ENCODE measurements around the gene TPGS2. TPM values are rescaled to one million over a fixed set of nuclear protein-coding genes. Genes with fewer than 3 reads are reported as not detected.

The TPGS2 gene
- polyA plus RNA-seq, 1 of the 3 experiments (the other 2 are of a cell fraction) = 235 TPM

GRCh38 chr18:36808681-36809080 is 20.1 kb downstream of the TPGS2 start (continued):
- TF ChIP-seq, protein P1, sequence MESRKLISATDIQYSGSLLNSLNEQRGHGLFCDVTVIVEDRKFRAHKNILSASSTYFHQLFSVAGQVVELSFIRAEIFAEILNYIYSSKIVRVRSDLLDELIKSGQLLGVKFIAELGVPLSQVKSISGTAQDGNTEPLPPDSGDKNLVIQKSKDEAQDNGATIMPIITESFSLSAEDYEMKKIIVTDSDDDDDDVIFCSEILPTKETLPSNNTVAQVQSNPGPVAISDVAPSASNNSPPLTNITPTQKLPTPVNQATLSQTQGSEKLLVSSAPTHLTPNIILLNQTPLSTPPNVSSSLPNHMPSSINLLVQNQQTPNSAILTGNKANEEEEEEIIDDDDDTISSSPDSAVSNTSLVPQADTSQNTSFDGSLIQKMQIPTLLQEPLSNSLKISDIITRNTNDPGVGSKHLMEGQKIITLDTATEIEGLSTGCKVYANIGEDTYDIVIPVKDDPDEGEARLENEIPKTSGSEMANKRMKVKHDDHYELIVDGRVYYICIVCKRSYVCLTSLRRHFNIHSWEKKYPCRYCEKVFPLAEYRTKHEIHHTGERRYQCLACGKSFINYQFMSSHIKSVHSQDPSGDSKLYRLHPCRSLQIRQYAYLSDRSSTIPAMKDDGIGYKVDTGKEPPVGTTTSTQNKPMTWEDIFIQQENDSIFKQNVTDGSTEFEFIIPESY (IDR thresholded peaks at IDR 0.05; ENCODE audit: borderline replicate concordance, low read depth) = no peak
- TF ChIP-seq GABPA (IDR thresholded peaks at IDR 0.05; ENCODE audit: low read depth) = no peak
- TF ChIP-seq TAF1 (IDR thresholded peaks at IDR 0.05; ENCODE audit: borderline replicate concordance, low read depth, low read length) = no peak
- no peak for TF ChIP-seq MXI1 (IDR thresholded peaks at IDR 0.05; ENCODE audit: low read depth, low read length)
- 0 out of 4 replicates have a peak, but pooled peaks of 1 of the 2 experiments have one; percentile 21 for TF ChIP-seq EP300 (IDR thresholded peaks at IDR 0.05; ENCODE audit: borderline replicate concordance in 1 of 2, low read depth in 1 of 2, low read length in 1 of 2)
- no peak; the same call in 1 of the 2 replicates for TF ChIP-seq PBX3 (IDR thresholded peaks at IDR 0.05)
- TF ChIP-seq MAX (IDR thresholded peaks at IDR 0.05; ENCODE audit: low read depth) = no peak
- TF ChIP-seq RFX5 (IDR thresholded peaks at IDR 0.05; ENCODE audit: low read length) = no peak
- no peak for TF ChIP-seq RXRA (IDR thresholded peaks at IDR 0.05; ENCODE audit: borderline replicate concordance, low read depth)
- TF ChIP-seq MEF2A (IDR thresholded peaks at IDR 0.05; ENCODE audit: borderline replicate concordance, low read depth) = no peak
- no peak for TF ChIP-seq USF1 (IDR thresholded peaks at IDR 0.05; ENCODE audit: borderline replicate concordance, low read depth)
- TF ChIP-seq REST (IDR thresholded peaks at IDR 0.05; ENCODE audit: low read depth, low read length) = no peak
- TF ChIP-seq SIN3A (IDR thresholded peaks at IDR 0.05; ENCODE audit: borderline replicate concordance, low read depth, low read length) = no peak
- no peak for TF ChIP-seq EZH2phosphoT487 (IDR thresholded peaks at IDR 0.05; ENCODE audit: borderline replicate concordance, low read depth)
- TF ChIP-seq CHD2 (IDR thresholded peaks at IDR 0.05; ENCODE audit: low read length, partially characterized antibody) = no peak
- no peak for TF ChIP-seq SMC3 (IDR thresholded peaks at IDR 0.05; ENCODE audit: low read depth, low read length)
- TF ChIP-seq TEAD4 (IDR thresholded peaks at IDR 0.05; ENCODE audit: borderline replicate concordance, insufficient read depth) = 0 out of 2 replicates have a peak, but pooled peaks have one; percentile 14
- no peak for TF ChIP-seq IRF3 (IDR thresholded peaks at IDR 0.05; ENCODE audit: low read depth, low read length)
- TF ChIP-seq FOXJ3 (CRISPR knock-in tag; IDR thresholded peaks at IDR 0.05) = no peak

Data from SK-N-SH (cell line).